ENCODE measurements around the gene SH2D1B. TPM values are rescaled to one million over a fixed set of nuclear protein-coding genes. Genes with fewer than 3 reads are reported as not detected.
A peak's percentile ranks its signal among the peaks of the same experiment; 100 is the strongest.

SH2D1B gene
- total and polyA plus RNA-seq, 2 experiments from 2014 or later = not detected

- H3K4me1 ChIP-seq (ENCODE audit: insufficient read depth) = peaks cover 14% of the 10 kb centered on the region
- H3K36me3 ChIP-seq (replicated peaks; ENCODE audit: insufficient read depth, low read depth) = no peaks in the 10 kb centered on the region
- peak overlapping the region; percentile 98 for H3K27ac ChIP-seq
- 85% methylated on average over 13 of the region's 13 CpGs for WGBS (ENCODE audit: low lambda C conversion rate, missing lambda C conversion rate)
- H2AFZ ChIP-seq = no peak overlapping the region
- no peaks in the 10 kb centered on the region for H4K20me1 ChIP-seq (ENCODE audit: insufficient read depth, poor library complexity, severe bottlenecking)
- no peak for DNase-seq (ENCODE audit: low spot score)
- H3K4me3 ChIP-seq = no peak overlapping the region
- no peaks in the 10 kb centered on the region for H3K27me3 ChIP-seq
- TF ChIP-seq EZH2phosphoT487 (IDR thresholded peaks at IDR 0.05; ENCODE audit: low read depth, severe bottlenecking, unreplicated experiment) (no peak), EZH2 (IDR thresholded peaks at IDR 0.05; ENCODE audit: borderline replicate concordance) (no peak), CTCF (IDR thresholded peaks at IDR 0.05; ENCODE audit: poor library complexity) (no peak)
- no peaks in the 10 kb centered on the region for H3K9me3 ChIP-seq (ENCODE audit: low read depth)
- H3K79me2 ChIP-seq = no peaks in the 10 kb centered on the region
- peak overlapping the region; percentile 53 for H3K4me2 ChIP-seq
- no peaks in the 10 kb centered on the region for H3K9me2 ChIP-seq (replicated peaks; ENCODE audit: insufficient read depth)
These were observed 29.8 kb downstream of the SH2D1B start for GRCh38 chr1:162381941-162382750.

GRCh38 chr1:162381383-162381782 is 30.6 kb downstream of the SH2D1B start, which contains the start of gene C1orf226:
TSS of gene C1orf226 (plus strand) at chr1:162381728. CDS start at chr1:162381902, 174 bp downstream.
- H3K4me2 ChIP-seq = peak within 1 kb of the TSS; percentile 53

GRCh38 chr1:162380061-162380846 is 31.7 kb downstream of the SH2D1B start:
- peak overlapping the region; percentile 88 for H3K27ac ChIP-seq
- no peak overlapping the region for H2AFZ ChIP-seq
- no peaks in the 10 kb centered on the region for H3K79me2 ChIP-seq
- no peak overlapping the region for H3K4me2 ChIP-seq
- 84% methylated on average over 6 of the region's 6 CpGs for WGBS (ENCODE audit: low lambda C conversion rate, missing lambda C conversion rate)
- H3K9me3 ChIP-seq (ENCODE audit: low read depth) = no peaks in the 10 kb centered on the region
- H3K9me2 ChIP-seq (replicated peaks; ENCODE audit: insufficient read depth) = no peaks in the 10 kb centered on the region
- no peak for DNase-seq (ENCODE audit: low spot score)
- TF ChIP-seq EZH2phosphoT487 (IDR thresholded peaks at IDR 0.05; ENCODE audit: low read depth, severe bottlenecking, unreplicated experiment) (no peak), EZH2 (IDR thresholded peaks at IDR 0.05; ENCODE audit: borderline replicate concordance) (no peak), CTCF (IDR thresholded peaks at IDR 0.05; ENCODE audit: poor library complexity) (no peak)
- no peaks in the 10 kb centered on the region for H3K27me3 ChIP-seq
- H3K4me1 ChIP-seq (ENCODE audit: insufficient read depth) = peaks cover 14% of the 10 kb centered on the region
- no peak overlapping the region for H3K4me3 ChIP-seq
- no peaks in the 10 kb centered on the region for H4K20me1 ChIP-seq (ENCODE audit: insufficient read depth, poor library complexity, severe bottlenecking)
- H3K36me3 ChIP-seq (replicated peaks; ENCODE audit: insufficient read depth, low read depth) = no peaks in the 10 kb centered on the region

More at GRCh38 chr1:162381383-162381782, 30.6 kb downstream of the SH2D1B start, which contains the start of gene C1orf226:
- Histone ChIP-seq H3K9me3 (ENCODE audit: low read depth) (no peaks in the 10 kb centered on the region), H2AFZ (no peak within 1 kb of the TSS), H3K4me3 (no peak within 1 kb of the TSS), H4K20me1 (ENCODE audit: insufficient read depth, poor library complexity, severe bottlenecking) (no peaks in the 10 kb centered on the region), H3K4me1 (ENCODE audit: insufficient read depth) (peaks cover 14% of the 10 kb centered on the region), H3K27me3 (no peaks in the 10 kb centered on the region), H3K36me3 (replicated peaks; ENCODE audit: insufficient read depth, low read depth) (no peaks in the 10 kb centered on the region), H3K9me2 (replicated peaks; ENCODE audit: insufficient read depth) (no peaks in the 10 kb centered on the region), H3K27ac (peak within 1 kb of the TSS; percentile 98), H3K79me2 (no peaks in the 10 kb centered on the region)
- TF ChIP-seq EZH2phosphoT487 (IDR thresholded peaks at IDR 0.05; ENCODE audit: low read depth, severe bottlenecking, unreplicated experiment) (no peak), EZH2 (IDR thresholded peaks at IDR 0.05; ENCODE audit: borderline replicate concordance) (no peak), CTCF (IDR thresholded peaks at IDR 0.05; ENCODE audit: poor library complexity) (no peak)
- 83% methylated on average over 3 of the region's 3 CpGs for WGBS (ENCODE audit: low lambda C conversion rate, missing lambda C conversion rate)
- DNase-seq (ENCODE audit: low spot score) = peak; percentile 76

Measured in hepatocyte (in vitro differentiated cells).